DOHH2 (cell line): Measurements from ENCODE around the gene ZNF319.

Experiments
- CTCF ChIP-seq: fragments of 200-600 bp; sonication (generic); IDR thresholded peaks from one replicate; pipeline ENCODE4 v1.5.1; 2014; ENCODE audit warnings: antibody characterized with exemption, mild to moderate bottlenecking, low read depth, low read length; ENCODE audit not compliant: poor library complexity, severe bottlenecking
- EZH2phosphoT487 ChIP-seq: fragments of 200-600 bp; sonication (generic); IDR thresholded peaks from 2 replicates; pipeline ENCODE4 v1.6.1; 2017; ENCODE audit warnings: borderline replicate concordance, mild to moderate bottlenecking, antibody characterized with exemption, low read length, moderate library complexity, mixed read lengths

- TF ChIP-seq CTCF (no peak), EZH2phosphoT487 (no peak)
Measured at GRCh38 chr16:58032710-58033293, 32.3 kb upstream of the ZNF319 start.
